SU-DHL-6 (cell line): ENCODE measurements around the gene CPED1.
A peak's percentile ranks its signal among the peaks of the same experiment; 100 is the strongest.

Experiments used
- H2AFZ ChIP-seq: fragments of 200-600 bp; sonication (generic); 2 replicates; pipeline ENCODE4 v1.6.1; 2014; ENCODE audit warnings: low read depth, mild to moderate bottlenecking, moderate library complexity, mixed read lengths, antibody characterized with exemption, low read length; ENCODE audit not compliant: severe bottlenecking
- H3F3A ChIP-seq: fragments of 200-600 bp; shearing (Covaris generic); 2 replicates; pipeline ENCODE4 v1.6.0; 2016; ENCODE audit warnings: antibody characterized with exemption, mild to moderate bottlenecking; ENCODE audit not compliant: insufficient read depth
- H3K27ac ChIP-seq: fragments of 200-600 bp; sonication (generic); 2 replicates; pipeline ENCODE4 v1.5.1; 2016; ENCODE audit warnings: low read depth, mild to moderate bottlenecking, low read length, moderate library complexity, mixed read lengths
- H3K27me3 ChIP-seq: fragments of 200-600 bp; sonication (generic), shearing (Covaris generic); 2 replicates; pipeline ENCODE4 v1.6.0; 2014; ENCODE audit warnings: mild to moderate bottlenecking, low read length
- H3K36me3 ChIP-seq: fragments of 200-600 bp; sonication (generic); 2 replicates; pipeline ENCODE4 v1.6.1; 2014; ENCODE audit warnings: mild to moderate bottlenecking, low read length, mixed read lengths
- H3K4me2 ChIP-seq: fragments of 300-600, 200-600 bp; shearing (Covaris generic), sonication (generic); 2 replicates; pipeline ENCODE4 v1.6.0; 2014; ENCODE audit warnings: low read length, low read depth, mild to moderate bottlenecking; ENCODE audit not compliant: poor library complexity, severe bottlenecking
- H3K4me3 ChIP-seq: fragments of 200-600 bp; sonication (generic); 2 replicates; pipeline ENCODE4 v1.5.1; 2014; ENCODE audit warnings: antibody characterized with exemption, low read length, mild to moderate bottlenecking, mixed read lengths; ENCODE audit not compliant: insufficient read depth, poor library complexity, severe bottlenecking
- H3K79me2 ChIP-seq: fragments of 200-600 bp; sonication (generic); 2 replicates; pipeline ENCODE4 v1.6.1; 2014; ENCODE audit warnings: mild to moderate bottlenecking, low read length, moderate library complexity; ENCODE audit not compliant: insufficient read depth
- H3K9ac ChIP-seq: fragments of 200-600 bp; sonication (generic); 2 replicates; pipeline ENCODE4 v1.7.0; 2014; ENCODE audit warnings: mild to moderate bottlenecking, low read length
- H3K9me2 ChIP-seq: fragments of 200-600 bp; sonication (generic); replicated peaks from 2 replicates; pipeline ENCODE4 v1.6.1; 2014; ENCODE audit warnings: low read length; ENCODE audit not compliant: insufficient read depth
- H3K9me3 ChIP-seq: fragments of 200-600 bp; sonication (generic); 2 replicates; pipeline ENCODE4 v1.6.1; 2014; ENCODE audit warnings: low read length, mixed read lengths; ENCODE audit not compliant: insufficient read depth
- H4K20me1 ChIP-seq: fragments of 200-600 bp; sonication (generic); 2 replicates; pipeline ENCODE4 v1.6.1; 2014; ENCODE audit warnings: low read depth, mild to moderate bottlenecking, antibody characterized with exemption, low read length, moderate library complexity, mixed read lengths
- CTCF ChIP-seq: fragments of 200-600 bp; sonication (generic); IDR thresholded peaks from one replicate; pipeline ENCODE4 v1.5.1; 2017; ENCODE audit warnings: antibody characterized with exemption, mild to moderate bottlenecking, low read length, moderate library complexity; ENCODE audit not compliant: insufficient read depth, poor library complexity, severe bottlenecking
- EZH2phosphoT487 ChIP-seq: fragments of 200-600 bp; sonication (generic), shearing (Covaris generic); conservative IDR thresholded peaks from 2 replicates; pipeline ENCODE4 v1.6.1; 2018; ENCODE audit warnings: mild to moderate bottlenecking, antibody characterized with exemption, low read length, moderate library complexity, mixed read lengths

The CPED1 gene

GRCh38 chr7:120989257-120990220 is 1.0 kb downstream of the CPED1 start:
- Histone ChIP-seq H3K4me3 (no peak overlapping the region), H3K27ac (no peak overlapping the region), H2AFZ (peak overlapping the region; percentile 55), H3K4me2 (peak overlapping the region; percentile 54), H3F3A (no peaks in the 10 kb centered on the region), H3K36me3 (no peaks in the 10 kb centered on the region), H3K79me2 (no peaks in the 10 kb centered on the region), H3K9ac (no peak overlapping the region), H3K27me3 (no peaks in the 10 kb centered on the region), H3K9me3 (no peaks in the 10 kb centered on the region), H4K20me1 (no peaks in the 10 kb centered on the region), H3K9me2 (no peaks in the 10 kb centered on the region)
- no peak for TF ChIP-seq EZH2phosphoT487
- no peak for TF ChIP-seq CTCF

DNA sequence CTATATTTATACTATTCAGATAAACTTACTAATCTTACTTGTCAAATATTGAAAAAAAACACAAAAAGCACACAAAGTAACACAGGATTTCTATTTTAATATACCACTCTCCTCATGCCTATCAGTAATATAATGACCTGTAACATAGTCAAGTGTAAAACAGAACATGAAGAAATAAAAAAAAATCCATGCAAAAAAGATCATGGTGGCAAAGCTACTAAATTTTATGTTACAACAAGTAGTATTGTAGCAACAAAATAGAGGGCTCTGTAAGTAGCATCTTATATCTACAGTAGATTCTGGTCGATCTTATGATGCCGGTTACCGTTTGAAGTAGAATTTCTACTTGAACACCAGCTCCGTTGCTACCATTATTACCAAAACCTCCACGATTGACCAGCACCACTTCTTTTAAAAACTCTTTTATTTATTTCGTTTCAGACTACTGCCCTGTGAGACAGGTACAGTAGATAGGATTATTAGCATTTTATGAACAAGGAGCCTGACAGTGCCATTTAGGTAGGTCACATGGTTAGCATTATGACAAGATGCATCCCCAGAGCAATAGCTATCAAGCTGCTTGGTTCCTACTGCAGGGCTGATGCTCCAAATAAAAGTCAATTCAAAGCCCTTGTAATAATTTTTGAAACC is 2.1 kb downstream of the CPED1 start:
- no peak overlapping the region for H2AFZ ChIP-seq
- no peaks in the 10 kb centered on the region for H4K20me1 ChIP-seq
- H3K27me3 ChIP-seq: no peaks in the 10 kb centered on the region
- no peak overlapping the region for H3K9ac ChIP-seq
- no peak overlapping the region for H3K4me2 ChIP-seq
- no peaks in the 10 kb centered on the region for H3F3A ChIP-seq
- H3K27ac ChIP-seq: no peak overlapping the region
- no peaks in the 10 kb centered on the region for H3K79me2 ChIP-seq
- H3K36me3 ChIP-seq: no peaks in the 10 kb centered on the region
- H3K4me3 ChIP-seq: no peak overlapping the region
- no peaks in the 10 kb centered on the region for H3K9me2 ChIP-seq
- no peaks in the 10 kb centered on the region for H3K9me3 ChIP-seq
- TF ChIP-seq CTCF: no peak
- TF ChIP-seq EZH2phosphoT487: no peak

DNA sequence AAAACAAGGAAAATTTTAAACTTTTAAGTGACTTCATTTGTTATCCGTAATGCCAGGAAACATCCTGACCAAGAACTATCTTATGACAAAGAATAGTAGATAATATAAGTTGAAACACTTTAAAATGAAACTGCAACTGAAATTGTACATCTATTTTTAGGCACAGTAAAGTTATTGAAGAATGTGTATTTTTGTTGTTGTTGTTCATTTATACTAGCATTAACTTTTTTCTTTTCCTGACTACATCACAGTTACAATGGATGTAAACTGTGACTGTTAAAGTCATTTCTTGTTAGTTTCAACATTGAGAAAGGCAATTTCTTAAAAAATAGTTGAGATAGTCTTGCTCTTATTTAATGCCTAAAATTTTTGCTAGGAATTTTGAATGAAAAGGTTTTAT is 2.6 kb downstream of the CPED1 start:
- Histone ChIP-seq H4K20me1 (no peaks in the 10 kb centered on the region), H3K4me3 (no peak overlapping the region), H3K27ac (no peak overlapping the region), H3K9me3 (no peaks in the 10 kb centered on the region), H3K27me3 (no peaks in the 10 kb centered on the region), H3K4me2 (no peak overlapping the region), H3K9me2 (no peaks in the 10 kb centered on the region), H3K79me2 (no peaks in the 10 kb centered on the region), H3K9ac (no peak overlapping the region), H2AFZ (no peak overlapping the region), H3F3A (no peaks in the 10 kb centered on the region), H3K36me3 (no peaks in the 10 kb centered on the region)
- no peak for TF ChIP-seq CTCF
- TF ChIP-seq EZH2phosphoT487: no peak
